Fibroblast of gingiva (primary cell): ENCODE measurements around the gene CFAP61.
"Not testable (repeated sequence)": the region's sequence is repeated elsewhere in the genome, so short reads cannot be mapped to it uniquely, and the experiment has no call there.

ENCODE experiments used
- DNase-seq: peaks from one replicate; pipeline ENCODE4 v3.0.0-alpha.2; 2011; ENCODE audit warnings: low read depth

CFAP61 gene, protein sequence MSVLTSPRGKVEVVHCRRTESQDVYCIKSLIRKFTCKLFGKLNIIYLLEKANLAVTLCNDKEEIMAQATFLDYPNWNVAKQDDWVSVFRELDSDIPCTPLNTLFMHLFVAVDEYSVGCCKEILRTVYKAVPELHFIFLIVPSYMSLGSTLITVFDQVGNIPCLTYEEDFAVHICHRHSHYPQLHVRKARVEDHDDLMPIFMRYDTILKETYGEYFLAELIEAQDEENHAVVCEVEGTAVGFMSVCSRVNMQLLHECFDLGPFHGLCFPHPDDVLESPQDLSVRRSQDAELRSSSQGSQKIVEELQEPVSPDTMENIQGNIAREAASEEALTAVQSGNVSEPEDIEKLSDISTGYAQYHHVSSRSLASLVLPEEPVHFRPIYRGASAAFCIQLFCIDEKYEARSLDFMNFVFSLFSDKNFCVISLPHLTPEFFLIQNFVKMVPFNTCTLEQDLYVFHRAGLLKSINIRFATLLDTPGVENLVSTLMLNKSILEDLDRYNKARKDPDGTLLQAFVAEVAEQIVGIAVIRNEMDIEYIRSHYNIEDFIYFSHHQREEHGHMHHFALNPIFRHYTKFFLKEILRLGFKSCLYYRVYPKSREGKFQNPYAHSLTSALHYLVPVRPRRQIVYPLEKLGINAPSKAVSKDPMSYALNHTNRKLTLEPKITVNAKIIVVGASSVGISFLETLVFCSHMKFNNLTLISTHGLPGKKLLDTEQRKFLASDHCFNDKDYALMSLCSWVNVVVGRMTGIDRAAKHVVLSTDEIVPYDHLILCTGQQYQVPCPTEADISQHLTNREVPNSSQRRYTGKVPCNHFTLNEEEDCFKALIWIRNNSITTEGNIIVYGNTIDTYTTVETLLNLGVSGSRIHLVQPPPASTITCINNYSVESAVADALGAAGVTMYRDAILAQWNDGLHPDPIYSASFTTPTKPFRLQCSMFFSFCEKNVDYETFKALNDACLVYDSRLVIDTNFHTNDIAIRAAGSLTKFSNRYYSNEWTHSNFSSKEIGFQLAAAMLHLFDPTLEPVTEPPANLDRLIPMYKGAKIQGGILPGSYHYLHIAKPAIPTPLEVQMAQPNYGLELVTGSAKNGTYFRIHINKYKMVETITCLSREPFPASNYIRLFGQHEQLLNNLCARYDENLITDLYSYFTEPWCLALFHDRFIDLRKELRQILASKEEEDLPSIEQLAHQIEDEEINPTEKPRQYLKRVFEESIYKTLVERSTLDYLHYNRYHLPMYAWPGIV

DNA sequence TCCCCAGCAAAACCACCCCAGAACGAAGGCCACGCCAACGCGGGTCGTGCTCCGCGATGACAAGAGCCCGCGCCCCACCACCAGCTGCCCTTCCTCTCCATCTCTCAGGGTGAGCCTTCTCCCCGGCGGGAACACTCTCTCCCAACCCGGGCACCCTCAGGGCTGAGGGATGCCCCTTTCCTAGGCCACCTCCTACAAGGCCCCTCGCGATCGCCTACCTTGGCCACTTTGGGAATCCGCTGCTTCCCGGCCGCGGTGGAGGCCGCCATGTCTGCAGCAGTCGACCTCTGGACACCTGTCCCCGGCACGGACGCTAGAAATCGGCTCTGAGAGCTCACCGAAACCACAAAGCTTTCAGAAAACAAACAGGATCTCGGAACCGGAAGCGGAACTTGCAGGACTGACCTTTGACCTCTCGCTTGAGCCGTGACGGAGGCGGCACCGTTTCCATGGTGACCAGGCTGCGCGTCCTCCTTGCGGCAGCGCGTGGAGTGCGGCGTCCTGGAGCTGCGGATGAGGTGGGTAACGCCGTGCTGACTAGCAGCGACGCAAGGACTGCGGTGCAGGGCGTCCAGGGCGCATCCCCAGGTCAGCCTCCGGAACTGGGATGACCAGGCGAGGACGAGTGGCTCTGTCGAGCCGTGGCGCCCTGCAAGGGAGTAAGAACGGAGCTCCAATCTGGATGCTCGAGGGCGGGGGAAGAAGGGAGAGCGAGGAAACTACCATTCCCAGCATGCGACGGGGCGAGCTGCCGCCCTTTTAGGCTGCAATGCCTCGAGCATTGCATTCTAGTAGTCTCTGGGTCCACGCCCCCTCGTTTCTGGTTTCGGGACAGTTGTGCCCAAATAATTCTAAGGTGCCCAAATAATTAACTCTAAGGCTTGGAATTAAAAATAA, at the start of gene CFAP61, which contains the start of gene CRNKL1:
CFAP61 (plus strand) TSS at position 459 of the 897 bp plus-strand sequence. CDS start 4,122 bp downstream, outside the sequence.
CRNKL1 (minus strand) TSS at position 393 of the 897 bp plus-strand sequence; CDS start at position 269, 124 bp downstream.
- DNase-seq, result peak; percentile 96

GRCh38 chr20:20003031-20003954, 49.0 kb upstream of the CFAP61 start:
- peak; percentile 45 for DNase-seq

- not testable (repeated sequence) for DNase-seq
Measured at GRCh38 chr20:20003955-20004322, 48.4 kb upstream of the CFAP61 start.

DNA sequence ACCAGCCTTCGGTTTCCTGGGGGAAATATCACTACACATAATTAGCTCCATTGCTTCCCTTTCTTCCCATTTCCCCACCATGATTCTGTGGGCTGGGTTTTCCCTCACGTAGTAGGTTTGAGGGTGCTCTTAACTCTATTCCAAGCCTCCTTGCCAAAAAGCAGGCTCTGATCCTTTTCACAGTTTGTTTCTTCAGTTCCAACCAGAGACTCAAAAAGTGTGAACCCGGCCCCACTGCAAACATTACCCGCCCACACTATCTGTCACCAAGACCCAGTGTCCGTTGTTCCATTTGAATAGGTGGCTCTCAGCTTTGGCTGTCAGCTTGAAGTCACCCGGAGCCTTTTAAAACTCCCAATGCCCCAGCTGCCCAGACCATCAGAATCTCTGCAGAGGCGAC, 47.0 kb upstream of the CFAP61 start:
- no peak for DNase-seq

- DNase-seq, result no peak
Measured at GRCh38 chr20:20009784-20010253, 42.5 kb upstream of the CFAP61 start.

- peak; percentile 81 for DNase-seq
Measured at GRCh38 chr20:20010639-20011500, 41.5 kb upstream of the CFAP61 start.

- DNase-seq, result no peak
Measured at GRCh38 chr20:20012541-20012940, 39.8 kb upstream of the CFAP61 start.

GRCh38 chr20:20014659-20015058, 37.7 kb upstream of the CFAP61 start:
- DNase-seq, result no peak

GRCh38 chr20:20017001-20017843, 35.1 kb upstream of the CFAP61 start, which contains the start of gene NAA20:
Gene NAA20 (plus strand): TSS chr20:20017362. CDS start chr20:20017397, 35 bp downstream.
- DNase-seq, result peak; percentile 90

GRCh38 chr20:20017844-20018185, 34.5 kb upstream of the CFAP61 start:
- no peak for DNase-seq

DNA sequence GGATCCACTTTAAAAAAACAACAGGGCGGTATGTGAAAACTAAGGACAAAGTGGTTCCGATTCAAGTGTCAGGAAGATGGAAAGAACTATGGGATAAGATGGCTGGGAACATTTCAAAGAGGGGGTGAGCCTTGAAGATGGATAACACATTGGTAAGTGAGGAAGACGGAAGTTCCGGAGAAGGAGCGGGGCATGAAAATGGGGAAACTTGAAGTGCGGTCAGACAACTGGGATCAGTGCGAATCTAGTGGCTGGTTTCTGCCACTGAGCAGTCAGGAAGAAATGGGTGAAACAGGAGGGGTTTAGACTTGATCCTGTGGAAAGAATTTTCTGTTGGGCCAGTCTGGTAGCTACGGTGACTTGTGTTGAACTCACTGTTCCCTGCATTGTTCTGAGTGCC, 34.0 kb upstream of the CFAP61 start:
- no peak for DNase-seq

GRCh38 chr20:20019123-20019522, 33.2 kb upstream of the CFAP61 start:
- no peak for DNase-seq

DNA sequence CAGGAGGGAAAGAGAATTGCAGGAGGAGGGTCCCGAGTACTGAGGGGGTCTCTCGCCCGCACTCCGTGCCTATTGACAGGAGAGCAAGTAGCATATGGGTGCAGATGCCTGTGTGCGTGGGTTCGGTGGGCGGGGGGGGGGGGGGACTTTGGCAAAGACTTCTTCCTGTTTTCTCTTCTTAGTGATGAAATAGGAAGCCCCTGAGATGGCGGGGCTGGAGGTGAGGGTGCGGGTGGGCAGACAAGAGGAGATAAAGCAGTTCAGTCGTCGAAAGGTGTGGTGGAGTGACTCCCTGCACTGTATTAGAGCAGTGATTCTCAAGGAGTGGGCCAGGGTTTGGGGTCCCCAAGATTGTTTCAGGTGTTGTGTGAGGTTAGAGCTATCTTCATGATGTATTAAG, 31.4 kb upstream of the CFAP61 start:
- no peak for DNase-seq

GRCh38 chr20:20021835-20022234, 30.5 kb upstream of the CFAP61 start:
- DNase-seq, result no peak

- DNase-seq, result no peak
Measured at GRCh38 chr20:20022498-20022897, 29.8 kb upstream of the CFAP61 start.

- DNase-seq, result no peak
Measured at GRCh38 chr20:20023395-20023794, 28.9 kb upstream of the CFAP61 start.

DNA sequence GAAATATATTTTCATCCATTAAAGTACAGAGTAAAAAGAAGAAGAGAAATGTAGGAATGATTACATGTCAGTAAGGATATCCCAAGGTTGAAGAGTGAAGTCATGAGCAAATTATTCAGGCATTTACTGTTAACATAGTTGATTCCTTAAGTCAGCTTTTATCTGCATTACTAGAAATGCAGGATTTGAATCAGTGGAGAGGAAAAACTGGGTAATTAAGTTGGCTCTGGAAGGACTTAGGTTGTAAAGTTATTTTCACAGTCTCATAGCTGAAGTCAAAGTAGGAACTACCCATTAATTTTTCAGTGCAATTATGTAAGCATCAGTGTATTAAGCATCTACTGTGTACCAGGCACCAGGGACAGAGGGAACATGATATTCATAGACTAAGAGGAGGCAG, 27.4 kb upstream of the CFAP61 start:
- DNase-seq, result no peak

DNA sequence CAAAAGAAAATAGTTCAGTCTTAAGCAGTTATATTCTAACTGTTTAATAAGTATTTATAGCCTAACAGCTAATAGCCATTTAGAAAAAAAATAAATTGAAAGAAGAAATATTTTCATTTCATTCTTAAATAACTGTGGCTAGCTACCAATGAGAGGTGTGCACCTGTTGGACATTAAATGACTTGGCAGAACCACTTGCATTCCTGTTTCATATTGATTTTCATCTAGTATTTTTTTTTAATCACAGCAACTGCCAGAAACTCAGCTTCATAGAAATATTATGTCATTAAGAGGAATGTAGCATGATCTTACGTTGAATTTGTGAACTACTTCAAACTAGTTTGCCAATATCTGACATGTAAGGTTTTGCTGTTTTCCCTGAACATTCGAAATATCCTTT, 25.0 kb upstream of the CFAP61 start:
- DNase-seq, result no peak
